SH-SY5Y (cell line): ENCODE measurements around the gene IFNB1.

Experiments used
- GATA2 ChIP-seq: IDR thresholded peaks from 2 replicates; pipeline ENCODE4 v1.6.1; 2011; ENCODE audit warnings: mild to moderate bottlenecking, low read depth, low read length
- GATA3 ChIP-seq: IDR thresholded peaks from 2 replicates; pipeline ENCODE4 v1.6.1; 2011; ENCODE audit warnings: low read depth, mild to moderate bottlenecking, low read length, moderate library complexity

- TF ChIP-seq GATA3 = no peak
- TF ChIP-seq GATA2 = no peak
Observed at GRCh38 chr9:21080793-21081192, 3.1 kb upstream of the IFNB1 start.
